ENCODE measurements around the gene KCNB1. TPM values are rescaled to one million over a fixed set of nuclear protein-coding genes. Genes with fewer than 3 reads are reported as not detected.

Gene KCNB1
- total and polyA plus RNA-seq, 2 of the 4 experiments (the other 2 are of a cell fraction): 0.05 TPM; not detected in 1

DNA sequence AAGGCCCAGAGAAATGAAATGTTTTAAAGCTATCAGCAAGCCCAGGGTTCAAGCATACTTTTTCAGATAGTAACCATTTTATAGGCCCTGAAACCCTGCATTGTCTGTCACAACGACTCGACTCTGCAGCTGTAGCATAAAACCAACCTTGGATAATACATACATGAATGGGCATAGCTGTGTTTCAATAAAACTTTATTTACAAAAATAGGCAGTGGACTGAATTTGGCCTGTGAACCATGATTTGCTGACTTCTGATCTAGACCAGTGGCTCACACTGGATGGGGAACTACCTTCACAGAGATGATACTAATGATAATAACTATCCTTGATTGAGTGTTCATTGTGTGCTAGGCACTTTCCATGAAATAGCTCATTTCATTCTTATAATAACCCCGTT is 107.3 kb downstream of the KCNB1 start:
- Histone ChIP-seq H2AK9ac (replicated peaks; ENCODE audit: low read depth, low read length, poor library complexity) (no peak overlapping the region), H2BK120ac (ENCODE audit: low read depth, low read length) (no peak overlapping the region), H4K8ac (ENCODE audit: low read depth in 2 of 2, low read length in 2 of 2) (no peak overlapping the region), H3K23ac (ENCODE audit: low read depth, low read length) (no peak overlapping the region), H3K27ac (ENCODE audit: insufficient read depth, low read length) (no peak overlapping the region), H3K4me3 (ENCODE audit: insufficient read depth, low read depth, low read length) (no peak overlapping the region), H3K56ac (ENCODE audit: extremely low read depth, insufficient read depth, low read length) (no peak overlapping the region), H3K4me1 (ENCODE audit: control insufficient read depth, insufficient read depth, low read length) (no peaks in the 10 kb centered on the region), H3K36me3 (ENCODE audit: control insufficient read depth, insufficient read depth, low read length) (no peaks in the 10 kb centered on the region), H2BK5ac (ENCODE audit: low read depth, low read length, poor library complexity, severe bottlenecking) (no peak overlapping the region), H3K79me1 (ENCODE audit: low read depth in 1 of 2, low read length in 2 of 2) (no peaks in the 10 kb centered on the region), H3K18ac (ENCODE audit: low read depth, low read length) (no peak overlapping the region), H3K9me1 (ENCODE audit: insufficient read depth, low read length) (no peaks in the 10 kb centered on the region), H3K9ac (ENCODE audit: low read depth, low read length) (no peak overlapping the region), H3K4me2 (ENCODE audit: low read depth, low read length) (no peak overlapping the region), H3K14ac (replicated peaks; ENCODE audit: low read depth, low read length) (no peak overlapping the region), H2AFZ (replicated peaks; ENCODE audit: low read length, poor library complexity) (no peak overlapping the region), H2AK5ac (ENCODE audit: low read depth, low read length) (no peak overlapping the region), H2BK15ac (ENCODE audit: low read depth, low read length) (no peak overlapping the region), H4K91ac (ENCODE audit: insufficient read depth, low read depth, low read length) (no peak overlapping the region), H4K20me1 (ENCODE audit: insufficient read depth, low read length) (no peaks in the 10 kb centered on the region), H4K5ac (ENCODE audit: low read depth, low read length) (no peak overlapping the region), H3K27me3 (ENCODE audit: control insufficient read depth, insufficient read depth, low read length) (peaks cover 42% of the 10 kb centered on the region), H3K9me3 (ENCODE audit: control insufficient read depth, insufficient read depth, low read length) (no peaks in the 10 kb centered on the region; the same call in 1 of the 2 replicates), H3K4ac (ENCODE audit: low read depth, low read length) (no peak overlapping the region), H2BK20ac (ENCODE audit: low read depth, low read length) (no peak overlapping the region)
- dilution Hi-C loops (cut with HindIII; ENCODE audit: low sequenced_read_pairs, unreplicated experiment): no loop called here
- in situ Hi-C loops (cut with MboI; ENCODE audit: low sequenced_read_pairs): no loop called here
- DNase-seq (no peak), ATAC-seq (ENCODE audit: low read depth) (no peak)
- no TSS peak for BruUV-seq (replicated peaks)
- WGBS, 2 experiments (ENCODE audit: extremely low coverage in 2 of 2, insufficient read length in 1 of 2): no CpG with 5 or more reads among the region's 3 CpGs
- TF ChIP-seq, protein P1, sequence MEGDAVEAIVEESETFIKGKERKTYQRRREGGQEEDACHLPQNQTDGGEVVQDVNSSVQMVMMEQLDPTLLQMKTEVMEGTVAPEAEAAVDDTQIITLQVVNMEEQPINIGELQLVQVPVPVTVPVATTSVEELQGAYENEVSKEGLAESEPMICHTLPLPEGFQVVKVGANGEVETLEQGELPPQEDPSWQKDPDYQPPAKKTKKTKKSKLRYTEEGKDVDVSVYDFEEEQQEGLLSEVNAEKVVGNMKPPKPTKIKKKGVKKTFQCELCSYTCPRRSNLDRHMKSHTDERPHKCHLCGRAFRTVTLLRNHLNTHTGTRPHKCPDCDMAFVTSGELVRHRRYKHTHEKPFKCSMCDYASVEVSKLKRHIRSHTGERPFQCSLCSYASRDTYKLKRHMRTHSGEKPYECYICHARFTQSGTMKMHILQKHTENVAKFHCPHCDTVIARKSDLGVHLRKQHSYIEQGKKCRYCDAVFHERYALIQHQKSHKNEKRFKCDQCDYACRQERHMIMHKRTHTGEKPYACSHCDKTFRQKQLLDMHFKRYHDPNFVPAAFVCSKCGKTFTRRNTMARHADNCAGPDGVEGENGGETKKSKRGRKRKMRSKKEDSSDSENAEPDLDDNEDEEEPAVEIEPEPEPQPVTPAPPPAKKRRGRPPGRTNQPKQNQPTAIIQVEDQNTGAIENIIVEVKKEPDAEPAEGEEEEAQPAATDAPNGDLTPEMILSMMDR (conservative IDR thresholded peaks at IDR 0.05; ENCODE audit: low read depth, low read length): no peak
- TF ChIP-seq MAZ (IDR thresholded peaks at IDR 0.05; ENCODE audit: borderline replicate concordance, low read depth, low read length): no peak
- no peak for TF ChIP-seq RAD21 (IDR thresholded peaks at IDR 0.05; ENCODE audit: low read length)
- TF ChIP-seq CEBPB (IDR thresholded peaks at IDR 0.05; ENCODE audit: low read depth, low read length): no peak
- no peak for TF ChIP-seq ELK1 (IDR thresholded peaks at IDR 0.05; ENCODE audit: borderline replicate concordance, low read depth, low read length)
- TF ChIP-seq MAFK (IDR thresholded peaks at IDR 0.05; ENCODE audit: low read depth, low read length): no peak
- TF ChIP-seq POLR2A (IDR thresholded peaks at IDR 0.05; ENCODE audit: low read depth, low read length): no peak
- no peak for TF ChIP-seq CHD1 (IDR thresholded peaks at IDR 0.05; ENCODE audit: low read depth, low read length)
- no peak for TF ChIP-seq NFE2L2 (IDR thresholded peaks at IDR 0.05; ENCODE audit: low read depth, low read length)
- no peak for TF ChIP-seq RFX5 (IDR thresholded peaks at IDR 0.05; ENCODE audit: low read depth, low read length)
- TF ChIP-seq RCOR1 (IDR thresholded peaks at IDR 0.05; ENCODE audit: insufficient replicate concordance, low read length): no peak
- no peak for TF ChIP-seq BHLHE40 (IDR thresholded peaks at IDR 0.05; ENCODE audit: low read depth, low read length)
- ChIA-PET POLR2A (ENCODE audit: unreplicated experiment) (no interaction called here), CTCF (no interaction called here)
- intact Hi-C loops (cut with micrococcal nuclease): no loop called here

All from IMR-90 (cell line).